NT2/D1 (cell line): ENCODE results near the gene ING5.

Experiments
- YY1 ChIP-seq: IDR thresholded peaks from 2 replicates; pipeline ENCODE4 v1.6.1; 2011; ENCODE audit not compliant: insufficient read length, insufficient read depth
- ZNF274 ChIP-seq: IDR thresholded peaks from 2 replicates; pipeline ENCODE4 v1.6.1; 2011; ENCODE audit warnings: mild to moderate bottlenecking, low read depth, low read length

DNA sequence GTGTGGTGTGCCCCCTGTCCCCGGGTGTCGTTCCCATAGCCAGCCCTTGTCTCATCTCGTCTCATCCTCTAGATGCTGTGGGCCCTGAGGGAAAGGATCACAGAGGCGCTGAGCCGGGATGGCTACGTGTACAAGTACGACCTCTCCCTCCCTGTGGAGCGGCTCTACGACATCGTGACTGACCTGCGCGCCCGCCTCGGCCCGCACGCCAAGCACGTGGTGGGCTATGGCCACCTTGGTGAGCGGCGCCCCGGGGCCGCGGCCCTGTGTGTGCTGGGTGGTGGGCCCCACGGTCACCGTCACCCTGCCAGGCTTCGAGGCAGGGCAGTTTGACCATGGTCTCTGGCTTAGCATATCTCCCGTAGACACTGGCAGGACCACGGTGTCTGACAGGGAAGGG lies 53.9 kb downstream of the ING5 start:
- TF ChIP-seq ZNF274: no peak
- no peak for TF ChIP-seq YY1
